ENCODE measurements around the gene SLC25A39.

The SLC25A39 gene

DNA sequence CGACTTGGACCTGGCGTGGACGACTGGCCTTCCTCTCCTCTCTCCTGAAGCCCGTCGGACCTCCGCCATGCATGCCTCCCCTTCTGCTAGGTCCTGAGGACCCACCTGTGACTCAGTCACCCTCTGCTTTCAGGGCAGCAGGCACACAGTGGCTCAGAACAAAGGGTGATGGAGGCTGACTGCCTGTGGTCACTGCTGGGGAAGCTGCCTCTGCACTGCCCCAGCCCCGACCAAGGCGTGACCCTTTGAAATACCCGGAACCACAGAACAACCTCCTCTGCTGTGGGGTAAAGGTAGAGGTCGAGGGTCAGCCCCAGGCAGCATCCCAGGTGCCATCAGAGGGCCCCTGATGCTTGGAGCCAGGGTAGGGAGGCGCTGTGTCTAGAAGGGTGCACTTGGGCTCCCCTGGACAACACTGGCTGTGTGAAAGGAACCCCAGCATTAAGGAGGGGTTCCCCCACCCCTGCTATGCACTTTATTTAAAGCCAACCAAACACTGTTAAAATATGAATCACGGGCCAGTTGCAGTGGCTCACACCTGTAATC is 44.2 kb downstream of the SLC25A39 start:
- Histone ChIP-seq H3K4me3 (replicated peaks; ENCODE audit: low read depth, low read length) (no peak overlapping the region), H3K36me3 (ENCODE audit: control insufficient read depth, insufficient read depth, low read length) (no peaks in the 10 kb centered on the region), H3K27me3 (replicated peaks; ENCODE audit: control insufficient read depth, insufficient read depth, low read length) (no peaks in the 10 kb centered on the region)
- DNase-seq (ENCODE audit: extremely low read depth, insufficient read length) = no peak
- TF ChIP-seq CTCF (IDR thresholded peaks at IDR 0.05; ENCODE audit: insufficient read depth, low read length, poor library complexity, severe bottlenecking) = no peak

GRCh38 chr17:44279666-44280391 is 44.8 kb downstream of the SLC25A39 start:
- peak; percentile 78 for DNase-seq (ENCODE audit: extremely low read depth, insufficient read length)
- Histone ChIP-seq H3K27me3 (replicated peaks; ENCODE audit: control insufficient read depth, insufficient read depth, low read length) (no peaks in the 10 kb centered on the region), H3K36me3 (ENCODE audit: control insufficient read depth, insufficient read depth, low read length) (no peaks in the 10 kb centered on the region), H3K4me3 (replicated peaks; ENCODE audit: low read depth, low read length) (no peak overlapping the region)
- no peak for TF ChIP-seq CTCF (IDR thresholded peaks at IDR 0.05; ENCODE audit: insufficient read depth, low read length, poor library complexity, severe bottlenecking)

- DNase-seq (ENCODE audit: extremely low read depth, insufficient read length) = no peak
- no peak for TF ChIP-seq CTCF (IDR thresholded peaks at IDR 0.05; ENCODE audit: insufficient read depth, low read length, poor library complexity, severe bottlenecking)
- Histone ChIP-seq H3K4me3 (replicated peaks; ENCODE audit: low read depth, low read length) (no peak overlapping the region), H3K27me3 (replicated peaks; ENCODE audit: control insufficient read depth, insufficient read depth, low read length) (no peaks in the 10 kb centered on the region), H3K36me3 (ENCODE audit: control insufficient read depth, insufficient read depth, low read length) (no peaks in the 10 kb centered on the region)
These were observed 45.3 kb downstream of the SLC25A39 start for GRCh38 chr17:44279346-44279665.

DNA sequence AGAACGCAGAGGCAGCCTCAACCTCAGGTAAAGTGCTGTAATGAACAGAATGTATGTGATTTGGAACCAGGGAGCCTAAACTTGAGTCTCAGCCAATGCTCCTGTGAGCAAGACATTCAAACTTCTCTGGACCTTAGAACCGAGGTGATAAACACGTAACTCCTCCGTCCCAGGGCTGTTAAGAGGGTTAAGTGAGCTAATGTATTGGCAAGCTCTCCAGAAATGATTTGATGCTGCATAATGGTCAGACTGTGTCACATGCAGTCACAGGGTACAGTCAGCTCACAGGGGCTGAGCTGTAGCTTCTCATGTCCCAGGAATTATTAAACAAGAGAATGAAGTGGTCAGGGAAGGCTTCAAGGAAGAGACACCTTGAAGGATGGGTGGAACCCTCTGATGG is 46.6 kb downstream of the SLC25A39 start:
- H3K36me3 ChIP-seq (ENCODE audit: control insufficient read depth, insufficient read depth, low read length) = no peaks in the 10 kb centered on the region
- H3K27me3 ChIP-seq (replicated peaks; ENCODE audit: control insufficient read depth, insufficient read depth, low read length) = no peaks in the 10 kb centered on the region
- no peak for DNase-seq (ENCODE audit: extremely low read depth, insufficient read length)
- no peak overlapping the region for H3K4me3 ChIP-seq (replicated peaks; ENCODE audit: low read depth, low read length)
- no peak for TF ChIP-seq CTCF (IDR thresholded peaks at IDR 0.05; ENCODE audit: insufficient read depth, low read length, poor library complexity, severe bottlenecking)

DNA sequence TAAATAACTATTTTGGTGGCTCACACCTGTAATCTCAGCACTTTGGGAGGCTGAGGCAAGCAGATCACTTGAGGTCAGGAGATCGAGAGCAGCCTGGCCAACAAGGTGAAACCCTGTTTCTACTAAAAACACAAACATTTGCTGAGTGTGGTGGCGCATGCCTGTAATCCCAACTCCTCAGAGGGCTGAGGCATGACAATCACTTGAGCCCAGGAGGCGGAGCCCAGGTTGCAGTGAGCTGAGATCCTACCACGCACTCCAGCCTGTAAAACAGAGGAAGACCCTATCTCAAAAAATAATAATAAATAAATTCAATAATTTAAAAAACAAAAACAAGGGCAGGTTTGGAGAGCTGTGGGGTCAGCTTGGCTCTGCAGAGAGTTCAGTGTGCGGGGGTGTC is 51.0 kb downstream of the SLC25A39 start:
- no peak for TF ChIP-seq CTCF (IDR thresholded peaks at IDR 0.05; ENCODE audit: insufficient read depth, low read length, poor library complexity, severe bottlenecking)
- no peaks in the 10 kb centered on the region for H3K27me3 ChIP-seq (replicated peaks; ENCODE audit: control insufficient read depth, insufficient read depth, low read length)
- no peak for DNase-seq (ENCODE audit: extremely low read depth, insufficient read length)
- H3K4me3 ChIP-seq (replicated peaks; ENCODE audit: low read depth, low read length) = no peak overlapping the region
- no peaks in the 10 kb centered on the region for H3K36me3 ChIP-seq (ENCODE audit: control insufficient read depth, insufficient read depth, low read length)
